NCI-H1105 treated with DMSO at 0.1 percent for 48 hours (cell line): ENCODE results near the gene FBXO4.

Source experiments
- DNase-seq: peaks from one replicate; lab custom pipeline; 2025; lab: John Stamatoyannopoulos, UW

FBXO4 gene

DNA sequence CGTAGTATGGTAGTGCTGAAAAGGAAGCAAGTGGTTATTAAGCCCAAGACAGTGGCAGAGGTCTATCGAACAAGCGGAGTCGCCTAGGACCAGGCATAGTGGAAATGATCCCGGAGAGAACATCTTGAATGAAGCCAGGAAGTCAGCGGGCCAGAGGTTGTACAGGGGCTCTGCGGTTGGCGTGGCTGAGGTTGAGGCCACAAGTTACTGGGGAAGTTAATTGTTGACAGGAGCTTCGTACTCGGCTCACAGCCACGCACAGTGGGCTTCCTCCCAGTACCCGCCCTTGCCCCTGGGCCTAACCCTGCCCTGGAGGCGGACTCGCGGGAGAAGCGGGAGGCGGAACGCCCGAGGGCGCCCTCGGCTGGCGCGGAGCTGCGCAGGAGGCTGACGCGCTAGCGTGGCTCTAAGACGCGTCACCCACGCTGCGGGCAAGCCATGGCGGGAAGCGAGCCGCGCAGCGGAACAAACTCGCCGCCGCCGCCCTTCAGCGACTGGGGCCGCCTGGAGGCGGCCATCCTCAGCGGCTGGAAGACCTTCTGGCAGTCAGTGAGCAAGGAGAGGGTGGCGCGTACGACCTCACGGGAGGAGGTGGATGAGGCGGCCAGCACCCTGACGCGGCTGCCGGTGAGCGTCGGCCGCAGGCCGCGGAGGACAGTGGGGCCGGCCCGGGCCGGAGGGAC, at the start of gene FBXO4:
TSS of gene FBXO4 (plus strand) at position 410 of the 683 bp plus-strand sequence. CDS start at position 439, 29 bp downstream.
- peak; percentile 76 for DNase-seq

DNA sequence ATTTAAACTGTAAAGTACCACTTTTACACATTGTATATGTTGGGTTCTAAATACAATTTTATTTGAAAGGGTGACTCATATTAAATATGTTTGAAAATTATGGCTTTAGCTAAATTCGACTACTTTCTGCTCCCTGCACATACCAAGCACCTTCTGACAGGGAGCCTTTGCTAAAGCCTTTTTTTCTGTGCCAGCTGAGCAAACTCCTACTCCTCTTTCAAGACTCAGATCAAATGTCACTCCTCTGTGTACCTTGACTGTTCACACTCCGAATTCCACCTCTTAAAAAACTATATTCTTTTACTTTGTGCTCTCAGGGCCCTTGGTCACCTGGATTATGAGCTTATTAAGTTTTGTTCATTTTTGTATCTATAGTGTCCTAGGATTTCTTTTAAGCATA, 48.4 kb upstream of the FBXO4 start:
- no peak for DNase-seq

DNA sequence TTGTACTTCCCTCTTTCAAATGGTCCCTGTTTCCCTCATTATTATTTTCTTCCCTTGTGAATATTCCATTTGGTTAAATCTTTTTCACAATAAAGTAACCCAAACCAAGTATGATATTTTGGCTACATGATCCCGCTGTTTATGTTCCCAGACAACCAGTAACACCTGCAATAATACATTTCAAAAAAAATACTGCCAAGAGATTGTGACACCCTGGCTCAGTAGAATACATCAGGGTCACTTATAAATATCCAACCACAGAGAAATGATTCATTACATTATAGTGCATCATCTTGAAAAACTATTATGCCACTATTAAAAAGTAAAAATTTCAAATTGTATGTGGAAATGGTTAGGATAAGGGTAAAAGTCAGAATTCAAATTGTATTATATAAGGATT, 47.7 kb upstream of the FBXO4 start:
- DNase-seq, result no peak

- DNase-seq, result no peak
Observed at GRCh38 chr5:41878173-41878572, 46.9 kb upstream of the FBXO4 start.

DNA sequence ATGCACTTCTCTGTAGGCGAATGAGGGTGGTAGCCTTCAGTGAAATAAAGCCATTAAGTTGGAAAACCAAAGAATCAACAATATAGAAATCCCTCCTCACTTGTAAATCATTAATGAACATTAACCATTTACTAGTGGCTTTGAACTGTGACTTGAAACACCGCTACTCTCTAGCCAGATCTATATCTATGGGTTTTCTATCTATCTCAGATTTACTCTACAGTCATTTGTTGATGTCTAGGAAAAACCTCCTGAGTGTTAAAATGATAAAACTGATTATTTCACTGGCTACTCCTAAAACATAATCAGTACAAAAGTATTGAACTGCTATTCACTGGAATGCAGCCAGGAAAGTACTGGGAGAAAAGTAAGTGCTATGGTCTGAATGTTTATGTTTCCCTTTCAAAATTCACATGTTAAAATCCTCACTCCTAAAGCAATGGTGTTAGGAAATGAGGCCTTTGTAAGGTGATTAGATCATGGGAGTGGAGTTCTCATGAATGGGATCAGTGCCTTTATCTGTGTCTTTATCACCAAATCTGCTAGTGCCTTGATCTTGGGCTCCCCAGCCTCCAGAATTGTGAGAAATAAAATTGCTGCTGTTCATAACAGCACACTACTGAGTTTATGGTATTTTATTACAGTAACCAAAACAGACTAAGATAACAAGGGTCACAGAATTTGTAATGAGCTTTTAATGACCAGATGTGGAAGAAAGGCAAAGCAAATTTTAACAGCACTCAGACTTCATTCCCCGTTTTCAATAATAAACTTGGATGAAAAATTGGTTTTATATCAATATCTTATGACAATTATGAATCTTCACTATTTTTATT, 46.2 kb upstream of the FBXO4 start:
- no peak for DNase-seq

- DNase-seq, result no peak
Observed at GRCh38 chr5:41882765-41883164, 42.3 kb upstream of the FBXO4 start.

DNA sequence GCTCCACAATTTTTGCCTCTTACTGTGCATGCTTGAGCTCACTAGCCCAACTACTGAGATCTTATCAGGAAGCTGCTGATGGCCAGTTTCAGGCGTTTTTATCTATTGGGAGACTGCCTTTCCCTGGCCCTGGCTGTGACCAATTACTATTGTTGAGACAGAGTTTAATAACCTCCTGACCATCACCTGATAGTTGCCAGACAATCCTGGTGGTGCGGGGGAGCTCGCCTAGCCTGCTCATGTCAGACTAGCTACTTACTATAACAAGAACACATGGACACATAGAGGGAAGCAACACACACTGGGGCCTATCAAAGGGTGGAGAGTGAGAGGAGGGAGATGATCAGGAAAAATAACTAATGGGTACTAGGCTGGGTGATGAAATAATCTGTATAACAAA, 41.8 kb upstream of the FBXO4 start:
- DNase-seq, result no peak

GRCh38 chr5:41883936-41884335, 41.1 kb upstream of the FBXO4 start:
- DNase-seq, result no peak

DNA sequence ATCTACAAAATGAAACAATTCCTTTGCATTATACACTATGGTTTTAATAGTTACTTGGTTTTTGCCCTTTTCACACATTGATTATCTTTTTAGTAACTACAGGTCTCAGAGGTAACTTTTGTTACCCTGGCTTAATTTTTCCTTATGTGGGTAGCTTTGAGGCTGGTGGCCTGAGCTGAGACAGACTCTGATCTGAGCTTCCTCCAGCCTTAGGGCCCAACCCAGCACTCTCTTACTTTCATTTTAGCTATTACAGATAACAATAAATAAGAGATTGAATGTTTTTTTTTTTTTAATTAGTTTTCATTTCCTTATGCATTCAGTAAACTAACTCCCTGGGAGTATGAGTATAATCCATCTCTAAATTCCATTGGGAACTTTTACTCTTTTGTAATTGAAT, 39.8 kb upstream of the FBXO4 start:
- no peak for DNase-seq

- no peak for DNase-seq
Observed at GRCh38 chr5:41891066-41891707, 33.9 kb upstream of the FBXO4 start.

- no peak for DNase-seq
Observed at GRCh38 chr5:41892031-41892430, 33.0 kb upstream of the FBXO4 start.

DNA sequence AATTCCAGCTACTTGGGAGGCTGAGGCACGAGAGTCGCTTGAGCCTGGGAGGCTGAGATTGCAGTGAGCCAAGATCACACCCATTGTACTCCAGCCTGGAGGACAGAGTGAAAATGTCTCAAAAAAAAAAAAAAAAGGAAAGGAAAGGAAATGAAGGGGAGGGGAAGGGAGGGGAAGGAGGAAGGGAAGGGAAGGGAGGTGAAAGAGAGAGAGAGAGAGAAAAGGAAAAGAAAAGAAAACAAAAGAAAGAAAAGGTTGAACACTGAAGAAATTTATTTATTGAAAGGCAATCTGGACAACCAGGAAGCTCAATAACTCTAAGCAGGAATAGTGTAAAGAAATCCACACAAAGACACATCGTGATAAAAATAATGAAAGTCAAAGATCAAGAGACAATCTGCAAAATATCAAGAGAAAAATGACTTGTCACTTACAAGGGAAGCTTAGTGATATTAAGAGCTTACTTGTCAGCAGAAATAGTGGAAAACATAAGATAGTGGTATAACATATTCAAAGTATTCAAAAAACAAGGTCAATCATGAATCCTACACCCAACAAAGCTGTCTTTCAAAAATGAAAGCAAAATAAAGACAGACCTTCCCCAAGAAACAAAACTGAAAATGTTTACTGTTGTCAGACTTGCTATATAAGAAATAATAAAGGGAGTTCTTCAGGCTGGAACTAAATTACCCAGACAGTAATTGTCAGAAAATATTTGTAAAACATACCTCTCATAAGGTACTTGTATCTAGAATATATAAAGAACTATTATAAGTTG, 31.8 kb upstream of the FBXO4 start:
- no peak for DNase-seq

- DNase-seq, result no peak
Observed at GRCh38 chr5:41896230-41896629, 28.9 kb upstream of the FBXO4 start.

DNA sequence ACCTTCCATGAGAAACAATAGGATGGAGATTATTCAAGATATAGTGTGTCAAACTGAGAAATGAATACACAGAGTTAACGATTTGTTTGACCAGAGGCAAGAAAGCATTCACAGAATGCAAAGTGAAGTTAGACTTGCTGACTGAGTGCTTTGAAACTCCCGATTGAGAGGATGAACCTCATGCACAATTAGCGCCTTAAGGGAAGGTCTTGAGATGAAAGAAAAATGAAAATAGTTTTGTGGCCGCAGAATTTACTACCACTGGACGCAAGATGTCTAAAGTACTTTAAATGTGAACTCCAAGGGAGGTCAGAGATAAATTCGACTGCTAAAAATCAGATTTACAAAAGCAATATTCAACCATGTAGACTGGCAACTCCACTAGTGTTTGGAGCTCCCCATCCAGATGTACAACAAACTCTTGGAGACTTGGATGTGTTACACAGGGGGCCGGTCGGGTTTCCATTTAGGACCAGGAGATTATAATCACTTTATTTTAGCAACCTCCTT, 21.6 kb upstream of the FBXO4 start:
- no peak for DNase-seq

DNA sequence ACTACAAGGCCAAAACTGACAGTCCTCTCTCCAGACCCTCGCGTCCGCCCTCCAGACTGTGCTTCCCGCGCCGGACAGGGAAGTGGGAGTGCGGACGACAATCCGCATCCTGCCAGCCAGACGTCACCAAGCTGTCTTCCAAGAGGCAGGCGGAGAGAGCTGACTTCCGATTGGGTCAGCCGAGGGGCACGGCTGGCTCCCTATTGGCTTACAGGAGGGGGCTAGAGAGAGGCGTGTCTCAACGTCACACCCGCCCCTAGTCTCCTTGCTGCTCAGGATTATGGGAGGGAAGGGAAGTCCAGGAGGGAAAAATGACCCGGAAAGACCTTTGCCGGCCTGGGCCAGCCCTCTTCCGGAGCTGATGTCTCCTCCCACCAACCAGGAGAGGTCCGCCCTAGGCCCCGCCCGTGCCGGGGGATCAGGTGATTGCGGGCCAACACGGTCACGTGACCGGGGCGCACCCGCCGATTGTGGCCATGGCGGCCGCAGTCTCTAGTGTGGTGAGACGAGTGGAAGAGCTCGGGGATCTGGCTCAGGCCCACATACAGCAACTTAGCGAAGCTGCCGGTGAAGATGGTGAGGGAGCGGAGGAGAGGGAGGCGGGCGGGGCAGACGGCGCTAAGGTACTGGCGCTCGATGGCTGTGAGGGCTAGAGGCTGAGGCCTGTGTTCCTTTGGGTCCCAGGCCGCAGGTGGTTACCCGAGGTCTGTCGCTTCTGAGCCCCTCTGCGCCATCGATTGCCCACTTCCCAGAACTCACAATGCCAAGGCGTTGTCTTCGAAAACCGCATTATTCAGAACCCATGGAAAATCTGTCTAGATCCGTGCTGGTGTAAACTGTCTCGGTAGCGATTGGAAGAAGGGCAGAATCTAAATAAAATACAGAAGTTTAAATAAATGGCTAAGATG, 20.9 kb upstream of the FBXO4 start, which contains the start of gene RIMOC1:
TSS of gene RIMOC1 (plus strand) at position 453 of the 908 bp plus-strand sequence. CDS start at position 477, 24 bp downstream.
- DNase-seq, result peak; percentile 99

DNA sequence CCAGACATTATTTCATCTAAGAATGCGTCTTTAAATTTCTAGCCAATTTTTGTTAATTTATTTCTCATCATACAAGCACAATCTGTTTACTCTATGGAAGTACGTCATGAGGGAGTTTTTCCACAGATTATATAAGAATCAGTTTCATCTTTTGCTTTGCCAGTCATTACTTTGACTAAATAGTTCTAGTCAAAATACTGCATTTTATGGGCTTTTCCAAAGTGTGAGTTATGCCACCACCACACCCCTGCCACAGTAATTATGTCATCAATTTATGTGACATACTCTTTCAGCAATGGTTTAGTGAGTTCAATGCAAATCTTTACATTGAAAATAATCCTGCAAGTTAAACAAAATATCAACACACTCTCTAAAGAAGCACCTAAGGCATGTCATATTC, 18.9 kb upstream of the FBXO4 start:
- DNase-seq, result no peak

GRCh38 chr5:41908374-41909079, 16.6 kb upstream of the FBXO4 start:
- DNase-seq, result no peak

GRCh38 chr5:41918105-41918504, 7.0 kb upstream of the FBXO4 start:
- no peak for DNase-seq

- DNase-seq, result no peak
Observed at GRCh38 chr5:41921166-41921565, 3.9 kb upstream of the FBXO4 start.

- no peak for DNase-seq
Observed at GRCh38 chr5:41921874-41922273, 3.2 kb upstream of the FBXO4 start.
